Measurements from ENCODE around the gene KCNN4.

Gene KCNN4

GRCh38 chr19:43782689-43783231 is 2.0 kb upstream of the KCNN4 start:
- H3K4me3 ChIP-seq (ENCODE audit: low read depth, low read length): no peak overlapping the region
- no peak for TF ChIP-seq CTCF (IDR thresholded peaks at IDR 0.05; ENCODE audit: low read depth, low read length)

GRCh38 chr19:43782311-43782660 is 1.5 kb upstream of the KCNN4 start:
- TF ChIP-seq CTCF (IDR thresholded peaks at IDR 0.05; ENCODE audit: low read depth, low read length): no peak
- no peak overlapping the region for H3K4me3 ChIP-seq (ENCODE audit: low read depth, low read length)

- H3K4me3 ChIP-seq (ENCODE audit: low read depth, low read length): no peak overlapping the region
- TF ChIP-seq CTCF (IDR thresholded peaks at IDR 0.05; ENCODE audit: low read depth, low read length): no peak
These were observed 997 bp upstream of the KCNN4 start for GRCh38 chr19:43781630-43782310.

GRCh38 chr19:43779820-43780219 is 953 bp downstream of the KCNN4 start:
- no peak for TF ChIP-seq CTCF (IDR thresholded peaks at IDR 0.05; ENCODE audit: low read depth, low read length)
- no peak overlapping the region for H3K4me3 ChIP-seq (ENCODE audit: low read depth, low read length)

- no peak overlapping the region for H3K4me3 ChIP-seq (ENCODE audit: low read depth, low read length)
- TF ChIP-seq CTCF (IDR thresholded peaks at IDR 0.05; ENCODE audit: low read depth, low read length): no peak
These were observed 1.5 kb downstream of the KCNN4 start for GRCh38 chr19:43779147-43779819.

GRCh38 chr19:43778651-43779050 is 2.1 kb downstream of the KCNN4 start:
- H3K4me3 ChIP-seq (ENCODE audit: low read depth, low read length): no peak overlapping the region
- no peak for TF ChIP-seq CTCF (IDR thresholded peaks at IDR 0.05; ENCODE audit: low read depth, low read length)

GRCh38 chr19:43777163-43777695 is 3.5 kb downstream of the KCNN4 start:
- no peak overlapping the region for H3K4me3 ChIP-seq (ENCODE audit: low read depth, low read length)
- no peak for TF ChIP-seq CTCF (IDR thresholded peaks at IDR 0.05; ENCODE audit: low read depth, low read length)

Data from WI38 (cell line).